Activated CD8-positive, alpha-beta T cell treated with anti-CD3 and anti-CD28 coated beads, Interleukin-2, amount 10 ng/mL, durations not matched to agents 7 days and 5 days (primary cell): ENCODE measurements around the gene LDB3. TPM values are rescaled to one million over a fixed set of nuclear protein-coding genes. Genes with fewer than 3 reads are reported as not detected.

Experiments used
- ATAC-seq: fragments of 150-1000 bp; cut with Tn5 transposase; one replicate; pipeline ENCODE4 v1.10.0; 2021; ENCODE audit warnings: moderate library complexity
- CTCF ChIA-PET: fragments of 350-600 bp; sonication (Branson Sonifier 250); formaldehyde crosslinking; loops from one replicate; lab custom pipeline; 2021; ENCODE audit warnings: antibody characterized with exemption; lab: Charles Lee
- POLR2A ChIA-PET: fragments of 350-600 bp; sonication (Branson Sonifier 250); formaldehyde crosslinking; loops from one replicate; lab custom pipeline; 2021; ENCODE audit warnings: antibody characterized with exemption; lab: Charles Lee
- DNase-seq: peaks from one replicate; pipeline ENCODE4 v3.0.0-alpha.2; 2020
- H3K27ac Mint-ChIP-seq: one replicate; pipeline ENCODE4 v1.8.0; 2021; ENCODE audit warnings: mild to moderate bottlenecking, mixed read lengths
- H3K27me3 Mint-ChIP-seq: one replicate; pipeline ENCODE4 v1.8.0; 2021; ENCODE audit warnings: low read depth, mixed read lengths
- H3K36me3 Mint-ChIP-seq: one replicate; pipeline ENCODE4 v1.8.0; 2021; ENCODE audit warnings: low read depth, mixed read lengths
- H3K4me1 Mint-ChIP-seq: one replicate; pipeline ENCODE4 v1.8.0; 2021; ENCODE audit warnings: low read depth, mixed read lengths
- H3K4me3 Mint-ChIP-seq: one replicate; pipeline ENCODE4 v1.8.0; 2021; ENCODE audit warnings: mild to moderate bottlenecking, mixed read lengths
- H3K9me3 Mint-ChIP-seq: one replicate; pipeline ENCODE4 v1.8.0; 2022; ENCODE audit warnings: mixed read lengths; ENCODE audit not compliant: insufficient read depth
- total RNA-seq, 2 experiments: library from RNA; stranded (reverse); gene quantifications; one replicate each; pipeline ENCODE4 v1.2.3, GENCODE V29; 2021

LDB3 gene
- total RNA-seq, 2 experiments from 2014 or later = 0.05 TPM; not detected in 1

- CTCF ChIA-PET = interaction anchor here (1.0 kb wide), 1 partner anchor 10 kb away, joined by 3 read pairs; no protein-coding TSS in a partner anchor
- Mint-ChIP-seq H3K36me3 (peaks cover 2% of the 10 kb centered on the region), H3K9me3 (no peaks in the 10 kb centered on the region), H3K4me1 (peaks cover 37% of the 10 kb centered on the region), H3K4me3 (no peak overlapping the region), H3K27me3 (peaks cover 22% of the 10 kb centered on the region), H3K27ac (peak overlapping the region; percentile 10)
- POLR2A ChIA-PET = interaction anchor here (1.4 kb wide), 1 partner anchor 41 kb away, joined by 4 read pairs; no protein-coding TSS in a partner anchor
- ATAC-seq (no peak), DNase-seq (no peak)
Observed at GRCh38 chr10:86753051-86753450, 84.7 kb downstream of the LDB3 start.

- DNase-seq (no peak), ATAC-seq (no peak)
- H3K27me3 Mint-ChIP-seq = peaks cover 28% of the 10 kb centered on the region
- H3K4me1 Mint-ChIP-seq = peaks cover 44% of the 10 kb centered on the region
- H3K4me3 Mint-ChIP-seq = no peak overlapping the region
- POLR2A ChIA-PET = interaction anchor here (0.6 to 1.4 kb wide), 2 partner anchors 18 to 42 kb away, joined by 3 to 4 read pairs; no protein-coding TSS in a partner anchor
- H3K27ac Mint-ChIP-seq = no peak overlapping the region
- CTCF ChIA-PET = interaction anchor here (1.0 kb wide), 1 partner anchor 10 kb away, joined by 3 read pairs; no protein-coding TSS in a partner anchor
- no peaks in the 10 kb centered on the region for H3K9me3 Mint-ChIP-seq
- H3K36me3 Mint-ChIP-seq = peaks cover 5% of the 10 kb centered on the region
Observed at GRCh38 chr10:86753638-86754434, 85.5 kb downstream of the LDB3 start.

- DNase-seq (no peak), ATAC-seq (no peak)
- Mint-ChIP-seq H3K27ac (peak overlapping the region; percentile 61), H3K4me3 (peak overlapping the region; percentile 79), H3K4me1 (peaks cover 51% of the 10 kb centered on the region), H3K27me3 (peaks cover 38% of the 10 kb centered on the region), H3K9me3 (no peaks in the 10 kb centered on the region), H3K36me3 (peaks cover 5% of the 10 kb centered on the region)
- CTCF ChIA-PET = interaction anchor here (1.1 kb wide), 1 partner anchor 123 kb away, joined by 3 read pairs; no protein-coding TSS in a partner anchor
- POLR2A ChIA-PET = no interaction called here
Observed at GRCh38 chr10:86755454-86755739, 87.1 kb downstream of the LDB3 start.

- Mint-ChIP-seq H3K36me3 (peaks cover 5% of the 10 kb centered on the region), H3K4me1 (peaks cover 51% of the 10 kb centered on the region), H3K27ac (peak overlapping the region; percentile 68), H3K27me3 (peaks cover 38% of the 10 kb centered on the region), H3K4me3 (peak overlapping the region; percentile 79), H3K9me3 (no peaks in the 10 kb centered on the region)
- peak; percentile 96 for ATAC-seq
- peak; percentile 88 for DNase-seq
- ChIA-PET CTCF (interaction anchor here (1.0 to 1.1 kb wide), 2 partner anchors 44 to 122 kb away, joined by 3 to 6 read pairs; no protein-coding TSS in a partner anchor), POLR2A (interaction anchor here (0.6 to 2.3 kb wide), 2 partner anchors 8 to 44 kb away, joined by 3 to 14 read pairs; no protein-coding TSS in a partner anchor)
Observed at GRCh38 chr10:86755740-86756510, 87.6 kb downstream of the LDB3 start.

GRCh38 chr10:86756511-86757112 is 88.3 kb downstream of the LDB3 start, which contains the start of gene BMPR1A:
BMPR1A (plus strand) TSS chr10:86756619; CDS start chr10:86876019, 119,400 bp downstream.
- ChIA-PET POLR2A (interaction anchor here (0.6 to 2.3 kb wide), 2 partner anchors 9 to 45 kb away, joined by 3 to 14 read pairs; no protein-coding TSS in a partner anchor), CTCF (interaction anchor here (1.0 to 1.1 kb wide), 2 partner anchors 44 to 122 kb away, joined by 3 to 6 read pairs; no protein-coding TSS in a partner anchor)
- Mint-ChIP-seq H3K9me3 (no peaks in the 10 kb centered on the region), H3K36me3 (peaks cover 5% of the 10 kb centered on the region), H3K27ac (peak within 1 kb of the TSS; percentile 73), H3K4me1 (peaks cover 51% of the 10 kb centered on the region), H3K4me3 (peak within 1 kb of the TSS; percentile 88), H3K27me3 (peaks cover 38% of the 10 kb centered on the region)
- peak; percentile 64 for ATAC-seq
- no peak for DNase-seq

- H3K27ac Mint-ChIP-seq = peak overlapping the region; percentile 73
- POLR2A ChIA-PET = interaction anchor here (0.6 to 2.3 kb wide), 3 partner anchors 46 to 212 kb away, joined by 3 to 14 read pairs (median 3); no protein-coding TSS in a partner anchor
- peaks cover 49% of the 10 kb centered on the region for H3K4me1 Mint-ChIP-seq
- no peaks in the 10 kb centered on the region for H3K9me3 Mint-ChIP-seq
- ATAC-seq = no peak
- CTCF ChIA-PET = no interaction called here
- peaks cover 38% of the 10 kb centered on the region for H3K27me3 Mint-ChIP-seq
- peak; percentile 27 for DNase-seq
- peak overlapping the region; percentile 88 for H3K4me3 Mint-ChIP-seq
- peaks cover 5% of the 10 kb centered on the region for H3K36me3 Mint-ChIP-seq
Observed at GRCh38 chr10:86757113-86757972, 89.0 kb downstream of the LDB3 start.

- Mint-ChIP-seq H3K9me3 (no peaks in the 10 kb centered on the region), H3K27me3 (peaks cover 38% of the 10 kb centered on the region), H3K27ac (no peak overlapping the region), H3K36me3 (peaks cover 5% of the 10 kb centered on the region), H3K4me3 (peak overlapping the region; percentile 43), H3K4me1 (peaks cover 38% of the 10 kb centered on the region)
- ATAC-seq (no peak), DNase-seq (no peak)
- POLR2A ChIA-PET = interaction anchor here (0.6 to 2.3 kb wide), 3 partner anchors 47 to 211 kb away, joined by 3 to 14 read pairs (median 3); no protein-coding TSS in a partner anchor
- CTCF ChIA-PET = interaction anchor here (1.0 kb wide), 1 partner anchor 12 kb away, joined by 3 read pairs; no protein-coding TSS in a partner anchor
Observed at GRCh38 chr10:86758189-86759072, 90.1 kb downstream of the LDB3 start.

- Mint-ChIP-seq H3K36me3 (peaks cover 5% of the 10 kb centered on the region), H3K27ac (no peak overlapping the region), H3K9me3 (no peaks in the 10 kb centered on the region), H3K4me3 (no peak overlapping the region), H3K27me3 (peaks cover 32% of the 10 kb centered on the region), H3K4me1 (peaks cover 31% of the 10 kb centered on the region)
- ChIA-PET CTCF (interaction anchor here (1.0 kb wide), 1 partner anchor 11 kb away, joined by 3 read pairs; no protein-coding TSS in a partner anchor), POLR2A (no interaction called here)
- no peak for DNase-seq
- ATAC-seq = no peak
Observed at GRCh38 chr10:86759073-86759672, 90.9 kb downstream of the LDB3 start.

- Mint-ChIP-seq H3K4me1 (peaks cover 11% of the 10 kb centered on the region), H3K27me3 (peaks cover 15% of the 10 kb centered on the region), H3K36me3 (no peaks in the 10 kb centered on the region), H3K9me3 (no peaks in the 10 kb centered on the region), H3K27ac (no peak overlapping the region), H3K4me3 (no peak overlapping the region)
- POLR2A ChIA-PET = no interaction called here
- no peak for DNase-seq
- CTCF ChIA-PET = no interaction called here
- ATAC-seq = no peak
Observed at GRCh38 chr10:86763404-86763803, 95.1 kb downstream of the LDB3 start.
